Measurements from ENCODE around the gene SLC6A4. TPM values are rescaled to one million over a fixed set of nuclear protein-coding genes. Genes with fewer than 3 reads are reported as not detected.
A peak's percentile ranks its signal among the peaks of the same experiment; 100 is the strongest.

SLC6A4 gene
- total RNA-seq: not detected
- long read RNA-seq: 0 reads

DNA sequence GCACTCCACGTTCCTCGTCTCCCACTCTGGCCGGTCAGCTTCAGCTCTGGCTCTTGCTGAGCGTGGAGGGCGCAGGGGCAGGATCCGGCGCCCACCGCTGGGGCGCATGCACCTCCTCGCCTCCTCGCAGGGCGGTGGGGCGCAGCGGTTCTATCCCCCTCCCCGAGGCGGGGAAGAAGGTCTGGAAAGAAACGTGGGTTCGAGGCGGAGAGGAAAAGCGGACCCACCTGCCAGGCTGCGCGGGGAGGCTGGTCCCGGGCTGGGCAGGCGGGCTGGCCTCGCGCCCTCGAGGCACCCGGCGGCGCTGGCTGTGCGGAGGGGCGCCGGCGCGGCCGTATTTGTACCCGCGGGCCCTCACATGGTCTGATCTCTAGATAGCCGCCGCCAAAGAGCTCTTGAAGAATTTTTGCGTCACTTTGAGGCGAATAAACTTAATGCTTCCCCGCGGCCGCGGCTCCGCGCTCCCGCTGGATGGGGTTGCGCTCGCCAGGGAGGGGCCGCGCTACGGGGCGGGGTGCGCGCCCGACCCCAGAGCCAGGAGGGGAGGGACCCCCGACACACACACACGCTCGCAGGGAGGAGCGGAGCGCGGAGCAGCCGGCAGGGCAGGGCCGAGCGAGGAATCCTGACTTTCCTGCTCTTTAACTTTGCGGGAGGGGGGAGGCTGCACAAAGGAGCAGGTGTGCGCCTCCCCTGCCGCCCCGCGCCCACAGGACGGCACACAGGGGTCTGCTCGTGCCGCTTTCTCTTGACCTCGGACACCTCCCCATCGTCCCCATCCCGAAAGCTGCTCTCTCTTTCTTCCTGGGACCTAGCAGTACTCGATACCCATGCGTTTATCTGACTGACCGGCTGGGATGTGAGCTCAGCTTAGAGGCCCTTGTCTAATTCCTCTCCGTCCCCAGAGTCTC is at the start of gene SLC6A4:
Gene SLC6A4 (minus strand): TSS at position 312 of the 911 bp plus-strand sequence. CDS start 13,739 bp downstream, outside the sequence.
- WGBS (ENCODE audit: insufficient coverage, low coverage, low lambda C conversion rate, missing lambda C conversion rate): 13% methylated on average over 35 of the region's 82 CpGs
- Histone ChIP-seq H3K27ac (no peak within 1 kb of the TSS), H3K27me3 (no peaks in the 10 kb centered on the region), H3K9me3 (no peaks in the 10 kb centered on the region), H3K36me3 (no peaks in the 10 kb centered on the region), H3K4me3 (peak within 1 kb of the TSS; percentile 23 to 39 (median 33)), H3K4me1 (peaks cover 0 to 12% (median 0%) of the 10 kb centered on the region in 4 donors)
- ATAC-seq (peak; percentile 4 to 20 (median 10)), DNase-seq (no peak)
- intact Hi-C loops (cut with DNase I): no loop called here
- TF ChIP-seq POLR2A (IDR thresholded peaks at IDR 0.05): no peak
- TF ChIP-seq, protein P1, sequence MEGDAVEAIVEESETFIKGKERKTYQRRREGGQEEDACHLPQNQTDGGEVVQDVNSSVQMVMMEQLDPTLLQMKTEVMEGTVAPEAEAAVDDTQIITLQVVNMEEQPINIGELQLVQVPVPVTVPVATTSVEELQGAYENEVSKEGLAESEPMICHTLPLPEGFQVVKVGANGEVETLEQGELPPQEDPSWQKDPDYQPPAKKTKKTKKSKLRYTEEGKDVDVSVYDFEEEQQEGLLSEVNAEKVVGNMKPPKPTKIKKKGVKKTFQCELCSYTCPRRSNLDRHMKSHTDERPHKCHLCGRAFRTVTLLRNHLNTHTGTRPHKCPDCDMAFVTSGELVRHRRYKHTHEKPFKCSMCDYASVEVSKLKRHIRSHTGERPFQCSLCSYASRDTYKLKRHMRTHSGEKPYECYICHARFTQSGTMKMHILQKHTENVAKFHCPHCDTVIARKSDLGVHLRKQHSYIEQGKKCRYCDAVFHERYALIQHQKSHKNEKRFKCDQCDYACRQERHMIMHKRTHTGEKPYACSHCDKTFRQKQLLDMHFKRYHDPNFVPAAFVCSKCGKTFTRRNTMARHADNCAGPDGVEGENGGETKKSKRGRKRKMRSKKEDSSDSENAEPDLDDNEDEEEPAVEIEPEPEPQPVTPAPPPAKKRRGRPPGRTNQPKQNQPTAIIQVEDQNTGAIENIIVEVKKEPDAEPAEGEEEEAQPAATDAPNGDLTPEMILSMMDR (IDR thresholded peaks at IDR 0.05): no peak

DNA sequence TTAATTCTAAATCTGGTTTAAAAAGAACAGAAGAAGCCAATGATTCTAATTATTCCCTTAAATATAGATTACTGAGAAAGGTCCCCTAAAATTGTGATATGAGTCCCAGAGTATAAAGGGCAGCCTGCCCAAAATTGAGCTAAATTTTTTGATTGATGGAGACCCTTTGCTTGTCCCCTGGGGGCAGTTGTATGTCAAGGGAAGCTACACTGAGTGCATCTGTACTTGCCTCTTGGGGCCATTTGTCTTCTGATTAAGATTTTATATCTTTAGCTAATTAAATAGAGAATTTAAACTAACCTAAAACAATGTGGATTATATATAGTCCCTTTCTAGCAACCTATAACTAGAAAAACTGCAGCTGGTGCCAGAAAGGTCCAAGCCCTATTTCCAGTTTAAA is 43.7 kb upstream of the SLC6A4 start:
- TF ChIP-seq, protein P1 (IDR thresholded peaks at IDR 0.05): no peak
- no peak for TF ChIP-seq POLR2A (IDR thresholded peaks at IDR 0.05)
- H3K4me3 ChIP-seq: no peak overlapping the region
- no peaks in the 10 kb centered on the region for H3K27me3 ChIP-seq
- H3K9me3 ChIP-seq: no peaks in the 10 kb centered on the region
- H3K4me1 ChIP-seq: no peaks in the 10 kb centered on the region
- H3K36me3 ChIP-seq: peaks cover 0 to 3% (median 0%) of the 10 kb centered on the region in 4 donors
- H3K27ac ChIP-seq: no peak overlapping the region
- ATAC-seq (no peak), DNase-seq (no peak)
- intact Hi-C loops (cut with DNase I): loop anchor here in 1 of 2 donors (10.0 kb wide), 1 partner anchor 154 kb away; no protein-coding TSS in a partner anchor

DNA sequence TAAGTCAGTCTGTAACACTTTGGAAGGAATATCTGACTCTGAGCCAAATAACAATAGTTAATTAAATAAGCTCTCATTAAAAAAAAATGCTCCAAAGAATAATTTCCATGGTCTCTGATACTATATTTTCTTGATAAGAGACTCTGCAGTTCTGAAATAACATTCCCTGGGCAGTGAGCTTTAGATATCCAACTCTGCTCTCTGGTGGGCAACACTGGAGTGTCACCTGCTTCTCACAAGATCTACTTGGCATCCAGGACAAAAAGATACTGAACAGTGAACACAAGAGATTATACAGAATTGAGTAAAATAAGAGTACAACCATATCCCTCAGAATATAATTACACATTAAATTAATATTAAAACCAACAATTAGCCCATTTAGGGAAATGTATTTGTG is 42.5 kb upstream of the SLC6A4 start:
- Histone ChIP-seq H3K9me3 (no peaks in the 10 kb centered on the region), H3K36me3 (peaks cover 0 to 5% (median 2%) of the 10 kb centered on the region in 4 donors), H3K4me3 (no peak overlapping the region), H3K27ac (no peak overlapping the region), H3K27me3 (no peaks in the 10 kb centered on the region), H3K4me1 (no peaks in the 10 kb centered on the region)
- DNase-seq (peak in 1 of 3 donors; percentile 50), ATAC-seq (peak; percentile 76 to 92 (median 88))
- intact Hi-C loops (cut with DNase I): loop anchor here in 1 of 2 donors (10.0 kb wide), 1 partner anchor 153 kb away; no protein-coding TSS in a partner anchor
- no peak for TF ChIP-seq POLR2A (IDR thresholded peaks at IDR 0.05)
- TF ChIP-seq, protein P1 (IDR thresholded peaks at IDR 0.05): peak; percentile 42 to 73 (median 70)

DNA sequence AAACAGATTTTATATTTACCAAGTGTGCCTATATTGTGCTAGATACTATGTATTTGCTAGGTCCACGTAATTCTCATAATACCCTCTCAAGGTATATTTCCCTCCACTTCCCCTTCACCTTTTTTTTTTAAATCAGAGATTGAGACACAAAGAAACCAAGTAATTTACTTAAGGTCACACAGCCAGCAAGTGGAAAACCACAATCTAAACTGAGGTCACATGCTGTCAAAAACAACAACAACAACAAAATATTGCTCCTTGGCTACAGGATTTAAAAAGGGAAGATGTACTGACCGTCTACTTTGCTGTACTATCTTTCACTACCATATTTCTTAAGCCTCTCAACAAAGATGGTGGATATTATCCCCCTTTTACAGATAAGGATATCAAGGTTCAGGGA is 40.4 kb upstream of the SLC6A4 start:
- WGBS (ENCODE audit: insufficient coverage, low coverage, low lambda C conversion rate, missing lambda C conversion rate): 86% methylated on average over 2 of the region's 2 CpGs
- intact Hi-C loops (cut with DNase I): loop anchor here in 1 of 2 donors (10.0 kb wide), 1 partner anchor 151 kb away; no protein-coding TSS in a partner anchor
- DNase-seq (no peak), ATAC-seq (no peak)
- no peak overlapping the region for H3K27ac ChIP-seq
- TF ChIP-seq, protein P1 (IDR thresholded peaks at IDR 0.05): no peak
- TF ChIP-seq POLR2A (IDR thresholded peaks at IDR 0.05): no peak
- no peaks in the 10 kb centered on the region for H3K27me3 ChIP-seq
- no peak overlapping the region for H3K4me3 ChIP-seq
- H3K4me1 ChIP-seq: no peaks in the 10 kb centered on the region
- H3K9me3 ChIP-seq: no peaks in the 10 kb centered on the region
- peaks cover 0 to 13% (median 2%) of the 10 kb centered on the region in 4 donors for H3K36me3 ChIP-seq
